Loucy (cell line): Measurements from ENCODE around the gene PDE8B.

Source experiments
- H2AFZ ChIP-seq: fragments of 200-600 bp; sonication (generic); 2 replicates; pipeline ENCODE4 v1.6.0; 2016; ENCODE audit warnings: antibody characterized with exemption, mild to moderate bottlenecking, low read length, moderate library complexity
- H3F3A ChIP-seq: fragments of 200-600 bp; 2 replicates; pipeline ENCODE4 v1.6.0; 2016; ENCODE audit warnings: antibody characterized with exemption, low read depth, mild to moderate bottlenecking
- H3K27me3 ChIP-seq: fragments of 200-600 bp; sonication (generic); 2 replicates; pipeline ENCODE4 v1.6.1; 2014; ENCODE audit warnings: low read length, mild to moderate bottlenecking; ENCODE audit not compliant: insufficient read depth, poor library complexity, severe bottlenecking
- H3K36me3 ChIP-seq: fragments of 200-600 bp; sonication (generic); 2 replicates; pipeline ENCODE4 v1.6.1; 2016; ENCODE audit warnings: low read length; ENCODE audit not compliant: insufficient read depth
- H3K4me1 ChIP-seq: fragments of 200-600 bp; sonication (generic); 2 replicates; pipeline ENCODE4 v1.5.1; 2014; ENCODE audit warnings: low read length, mild to moderate bottlenecking; ENCODE audit not compliant: insufficient read depth, poor library complexity, severe bottlenecking
- H3K4me2 ChIP-seq: fragments of 200-600 bp; sonication (generic); 2 replicates; pipeline ENCODE4 v1.6.0; 2014; ENCODE audit warnings: antibody characterized with exemption, low read length, low read depth, mild to moderate bottlenecking; ENCODE audit not compliant: poor library complexity, severe bottlenecking
- H3K4me3 ChIP-seq: fragments of 200-600 bp; sonication (generic); 2 replicates; pipeline ENCODE4 v1.5.1; 2014; ENCODE audit warnings: low read length, mild to moderate bottlenecking, mixed read lengths; ENCODE audit not compliant: poor library complexity, severe bottlenecking
- H3K79me2 ChIP-seq: fragments of 200-600 bp; sonication (generic); 2 replicates; pipeline ENCODE4 v1.6.1; 2014; ENCODE audit warnings: low read length; ENCODE audit not compliant: insufficient read depth
- H3K9ac ChIP-seq: fragments of 200-600 bp; sonication (generic); 2 replicates; pipeline ENCODE4 v1.6.0; 2014; ENCODE audit warnings: mild to moderate bottlenecking, low read depth, low read length, moderate library complexity; ENCODE audit not compliant: poor library complexity, severe bottlenecking
- H3K9me2 ChIP-seq: fragments of 200-600 bp; sonication (generic); replicated peaks from 2 replicates; pipeline ENCODE4 v1.6.1; 2016; ENCODE audit warnings: low read depth, low read length, mixed read lengths
- H3K9me3 ChIP-seq: fragments of 200-600 bp; sonication (generic); 2 replicates; pipeline ENCODE4 v1.6.1; 2014; ENCODE audit warnings: mild to moderate bottlenecking, antibody characterized with exemption, low read length, low read depth; ENCODE audit not compliant: insufficient read depth
- H4K20me1 ChIP-seq: fragments of 200-600 bp; sonication (generic); 2 replicates; pipeline ENCODE4 v1.6.0; 2014; ENCODE audit warnings: antibody characterized with exemption, low read length, mild to moderate bottlenecking; ENCODE audit not compliant: insufficient read depth, poor library complexity, severe bottlenecking
- EZH2phosphoT487 ChIP-seq: fragments of 200-600 bp; IDR thresholded peaks from 2 replicates; pipeline ENCODE4 v1.6.1; 2018; ENCODE audit warnings: antibody characterized with exemption, mild to moderate bottlenecking, moderate library complexity, borderline replicate concordance
- TF ChIP-seq, protein P1 (sequence below): fragments of 200-600 bp; sonication (generic); conservative IDR thresholded peaks from 2 replicates; pipeline ENCODE4 v1.5.1; 2014; ENCODE audit warnings: mild to moderate bottlenecking, antibody characterized with exemption, low read length

The PDE8B gene

GRCh38 chr5:77398458-77398857 lies 188.0 kb downstream of the PDE8B start:
- Histone ChIP-seq H3K4me3 (no peak overlapping the region), H3K27me3 (no peaks in the 10 kb centered on the region)

DNA sequence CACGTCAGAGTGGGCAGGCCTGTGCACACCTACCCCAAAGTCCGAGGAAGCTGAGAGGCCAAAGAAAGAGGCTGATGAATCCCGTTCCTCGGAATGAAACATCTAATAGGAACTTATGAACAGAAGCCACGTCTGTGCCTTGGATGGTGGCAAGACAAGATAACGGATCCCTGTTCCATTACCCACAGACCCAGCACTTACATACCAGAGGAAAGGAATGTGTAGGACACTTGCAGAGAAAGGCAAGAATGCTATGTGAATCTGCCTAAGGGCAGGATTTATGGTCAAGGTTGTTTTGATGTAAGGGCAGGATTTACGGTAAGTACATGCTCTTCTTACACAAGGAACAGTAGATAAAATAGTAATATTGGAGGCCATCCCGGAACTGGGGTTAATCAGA lies 188.4 kb downstream of the PDE8B start:
- TF ChIP-seq, protein P1, sequence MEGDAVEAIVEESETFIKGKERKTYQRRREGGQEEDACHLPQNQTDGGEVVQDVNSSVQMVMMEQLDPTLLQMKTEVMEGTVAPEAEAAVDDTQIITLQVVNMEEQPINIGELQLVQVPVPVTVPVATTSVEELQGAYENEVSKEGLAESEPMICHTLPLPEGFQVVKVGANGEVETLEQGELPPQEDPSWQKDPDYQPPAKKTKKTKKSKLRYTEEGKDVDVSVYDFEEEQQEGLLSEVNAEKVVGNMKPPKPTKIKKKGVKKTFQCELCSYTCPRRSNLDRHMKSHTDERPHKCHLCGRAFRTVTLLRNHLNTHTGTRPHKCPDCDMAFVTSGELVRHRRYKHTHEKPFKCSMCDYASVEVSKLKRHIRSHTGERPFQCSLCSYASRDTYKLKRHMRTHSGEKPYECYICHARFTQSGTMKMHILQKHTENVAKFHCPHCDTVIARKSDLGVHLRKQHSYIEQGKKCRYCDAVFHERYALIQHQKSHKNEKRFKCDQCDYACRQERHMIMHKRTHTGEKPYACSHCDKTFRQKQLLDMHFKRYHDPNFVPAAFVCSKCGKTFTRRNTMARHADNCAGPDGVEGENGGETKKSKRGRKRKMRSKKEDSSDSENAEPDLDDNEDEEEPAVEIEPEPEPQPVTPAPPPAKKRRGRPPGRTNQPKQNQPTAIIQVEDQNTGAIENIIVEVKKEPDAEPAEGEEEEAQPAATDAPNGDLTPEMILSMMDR = no peak
- no peak for TF ChIP-seq EZH2phosphoT487
- Histone ChIP-seq H3K79me2 (no peaks in the 10 kb centered on the region), H2AFZ (no peak overlapping the region), H3K27me3 (no peaks in the 10 kb centered on the region), H3K4me3 (no peak overlapping the region), H3K9me2 (no peaks in the 10 kb centered on the region), H3K9me3 (no peaks in the 10 kb centered on the region), H3K4me1 (peaks cover 9% of the 10 kb centered on the region), H4K20me1 (no peaks in the 10 kb centered on the region), H3K9ac (no peak overlapping the region), H3K36me3 (no peaks in the 10 kb centered on the region), H3F3A (no peaks in the 10 kb centered on the region), H3K4me2 (no peak overlapping the region)

More at GRCh38 chr5:77398458-77398857, 188.0 kb downstream of the PDE8B start:
- H3K79me2 ChIP-seq = no peaks in the 10 kb centered on the region
- H3K4me1 ChIP-seq = peaks cover 9% of the 10 kb centered on the region
- H3K9me3 ChIP-seq = no peaks in the 10 kb centered on the region
- H3K9ac ChIP-seq = no peak overlapping the region
- no peak overlapping the region for H3K4me2 ChIP-seq
- H3K9me2 ChIP-seq = no peaks in the 10 kb centered on the region
- H3K36me3 ChIP-seq = no peaks in the 10 kb centered on the region
- no peak for TF ChIP-seq EZH2phosphoT487
- TF ChIP-seq, protein P1 = no peak
- H3F3A ChIP-seq = no peaks in the 10 kb centered on the region
- H2AFZ ChIP-seq = no peak overlapping the region
- no peaks in the 10 kb centered on the region for H4K20me1 ChIP-seq

GRCh38 chr5:77400645-77401044 lies 190.2 kb downstream of the PDE8B start:
- no peaks in the 10 kb centered on the region for H3K9me2 ChIP-seq
- H3K4me3 ChIP-seq = no peak overlapping the region
- peaks cover 8% of the 10 kb centered on the region for H3K4me1 ChIP-seq
- TF ChIP-seq, protein P1 = no peak
- no peak for TF ChIP-seq EZH2phosphoT487
- H2AFZ ChIP-seq = no peak overlapping the region
- H3K9ac ChIP-seq = no peak overlapping the region
- H3K36me3 ChIP-seq = no peaks in the 10 kb centered on the region
- no peak overlapping the region for H3K4me2 ChIP-seq
- no peaks in the 10 kb centered on the region for H3K27me3 ChIP-seq
- no peaks in the 10 kb centered on the region for H4K20me1 ChIP-seq
- H3K79me2 ChIP-seq = no peaks in the 10 kb centered on the region
- no peaks in the 10 kb centered on the region for H3K9me3 ChIP-seq
- no peaks in the 10 kb centered on the region for H3F3A ChIP-seq
